Neural progenitor cell (in vitro differentiated cells): ENCODE data around the gene CNTNAP2. TPM values are rescaled to one million over a fixed set of nuclear protein-coding genes. Genes with fewer than 3 reads are reported as not detected.
A peak's percentile ranks its signal among the peaks of the same experiment; 100 is the strongest.

Experiments used
- DNase-seq: peaks from one replicate; pipeline ENCODE4 v3.0.0-alpha.2; 2016; ENCODE audit warnings: low spot score
- H2AFZ ChIP-seq: fragments of 200-600 bp; sonication (generic); replicated peaks from 2 replicates; pipeline ENCODE4 v1.6.1; 2016; ENCODE audit warnings: antibody characterized with exemption
- H3F3A ChIP-seq: fragments of 200-600 bp; sonication (generic); 2 replicates; pipeline ENCODE4 v1.6.1; 2016; ENCODE audit warnings: antibody characterized with exemption, low read depth
- H3K27ac ChIP-seq: fragments of 200-600 bp; sonication (generic); 2 replicates; pipeline ENCODE4 v1.5.1; 2016; ENCODE audit warnings: mild to moderate bottlenecking
- H3K27me3 ChIP-seq: fragments of 200-600 bp; sonication (generic); 2 replicates; pipeline ENCODE4 v1.6.1; 2016; ENCODE audit warnings: mild to moderate bottlenecking, moderate library complexity
- H3K36me3 ChIP-seq: fragments of 200-600 bp; sonication (generic); 2 replicates; pipeline ENCODE4 v1.5.1; 2016
- H3K4me1 ChIP-seq: fragments of 200-600 bp; sonication (generic); 2 replicates; pipeline ENCODE4 v1.6.1; 2016; ENCODE audit warnings: mixed run types
- H3K4me2 ChIP-seq: fragments of 200-600 bp; sonication (generic); 2 replicates; pipeline ENCODE4 v1.6.1; 2016
- H3K4me3 ChIP-seq: fragments of 200-600 bp; sonication (generic); 2 replicates; pipeline ENCODE4 v1.5.1; 2016
- H3K79me2 ChIP-seq: fragments of 200-600 bp; sonication (generic); 2 replicates; pipeline ENCODE4 v1.6.1; 2016; ENCODE audit warnings: low read depth
- H3K9ac ChIP-seq: fragments of 200-600 bp; sonication (generic); 2 replicates; pipeline ENCODE4 v1.6.1; 2016
- H3K9me3 ChIP-seq: fragments of 200-600 bp; sonication (generic); 2 replicates; pipeline ENCODE4 v1.5.1; 2016; ENCODE audit warnings: low read depth
- H4K20me1 ChIP-seq: fragments of 200-600 bp; sonication (generic); 2 replicates; pipeline ENCODE4 v1.6.1; 2016; ENCODE audit warnings: low read depth
- H3K27ac Mint-ChIP-seq: 3 replicates; pipeline ENCODE4 v1.8.0; 2021; ENCODE audit warnings: mixed read lengths
- H3K27me3 Mint-ChIP-seq: 2 replicates; pipeline ENCODE4 v1.8.0; 2022; ENCODE audit warnings: low read depth, mild to moderate bottlenecking, inconsistent platforms, moderate library complexity, mixed read lengths; ENCODE audit not compliant: insufficient read depth
- H3K36me3 Mint-ChIP-seq: 3 replicates; pipeline ENCODE4 v1.8.0; 2021; ENCODE audit warnings: mixed read lengths
- H3K4me1 Mint-ChIP-seq: 3 replicates; pipeline ENCODE4 v1.8.0; 2021; ENCODE audit warnings: mixed read lengths
- H3K4me3 Mint-ChIP-seq: 3 replicates; pipeline ENCODE4 v1.8.0; 2021; ENCODE audit warnings: mild to moderate bottlenecking, moderate library complexity, mixed read lengths
- H3K9me3 Mint-ChIP-seq: 3 replicates; pipeline ENCODE4 v1.8.0; 2020; ENCODE audit warnings: mixed read lengths
- EZH2 ChIP-seq: fragments of 200-600 bp; sonication (generic); IDR thresholded peaks from 2 replicates; pipeline ENCODE4 v1.6.1; 2017; ENCODE audit warnings: antibody characterized with exemption, mild to moderate bottlenecking, moderate library complexity
- EZH2phosphoT487 ChIP-seq: fragments of 200-600 bp; sonication (generic); IDR thresholded peaks from 2 replicates; pipeline ENCODE4 v1.6.1; 2017; ENCODE audit warnings: antibody characterized with exemption
- total RNA-seq: library from RNA; depleted of rRNA; stranded (reverse); fragments of >200 nt; gene quantifications from 2 replicates; pipeline ENCODE4 v1.2.3, GENCODE V29; 2015; ENCODE audit warnings: low replicate concordance
- TF ChIP-seq, protein P1 (sequence below): fragments of 200-600 bp; sonication (generic); IDR thresholded peaks from 2 replicates; pipeline ENCODE4 v1.5.1; 2017; ENCODE audit warnings: antibody characterized with exemption, mild to moderate bottlenecking

The CNTNAP2 gene
- total RNA-seq, 1 donor from 2014 or later: 126 TPM

DNA sequence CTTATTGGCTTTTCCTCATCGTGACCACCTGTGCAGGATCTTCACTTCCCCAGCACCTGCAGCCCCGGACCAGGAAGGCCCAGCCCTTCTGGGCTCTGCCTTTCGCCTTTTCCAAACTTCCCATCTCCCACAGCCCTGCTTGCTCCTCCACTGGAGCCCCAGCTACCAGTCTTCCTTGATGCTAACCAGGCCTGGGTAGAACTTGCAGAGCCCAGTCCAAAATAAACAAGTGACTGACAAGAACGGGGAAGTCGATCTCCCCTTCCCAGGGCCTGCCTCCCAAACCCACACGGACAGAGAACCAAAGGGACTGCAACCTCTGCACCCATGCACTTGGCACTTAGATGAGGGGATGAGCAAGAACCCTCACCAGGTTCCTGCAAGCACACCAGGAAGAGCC lies 2319.1 kb downstream of the CNTNAP2 start:
- TF ChIP-seq, protein P1, sequence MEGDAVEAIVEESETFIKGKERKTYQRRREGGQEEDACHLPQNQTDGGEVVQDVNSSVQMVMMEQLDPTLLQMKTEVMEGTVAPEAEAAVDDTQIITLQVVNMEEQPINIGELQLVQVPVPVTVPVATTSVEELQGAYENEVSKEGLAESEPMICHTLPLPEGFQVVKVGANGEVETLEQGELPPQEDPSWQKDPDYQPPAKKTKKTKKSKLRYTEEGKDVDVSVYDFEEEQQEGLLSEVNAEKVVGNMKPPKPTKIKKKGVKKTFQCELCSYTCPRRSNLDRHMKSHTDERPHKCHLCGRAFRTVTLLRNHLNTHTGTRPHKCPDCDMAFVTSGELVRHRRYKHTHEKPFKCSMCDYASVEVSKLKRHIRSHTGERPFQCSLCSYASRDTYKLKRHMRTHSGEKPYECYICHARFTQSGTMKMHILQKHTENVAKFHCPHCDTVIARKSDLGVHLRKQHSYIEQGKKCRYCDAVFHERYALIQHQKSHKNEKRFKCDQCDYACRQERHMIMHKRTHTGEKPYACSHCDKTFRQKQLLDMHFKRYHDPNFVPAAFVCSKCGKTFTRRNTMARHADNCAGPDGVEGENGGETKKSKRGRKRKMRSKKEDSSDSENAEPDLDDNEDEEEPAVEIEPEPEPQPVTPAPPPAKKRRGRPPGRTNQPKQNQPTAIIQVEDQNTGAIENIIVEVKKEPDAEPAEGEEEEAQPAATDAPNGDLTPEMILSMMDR: no peak
- TF ChIP-seq EZH2phosphoT487 (no peak), EZH2 (no peak)
- Histone ChIP-seq H3K79me2 (no peaks in the 10 kb centered on the region), H3K27ac (no peak overlapping the region), H4K20me1 (no peaks in the 10 kb centered on the region), H3K4me3 (no peak overlapping the region), H3F3A (no peaks in the 10 kb centered on the region), H3K9me3 (no peaks in the 10 kb centered on the region), H3K9ac (no peak overlapping the region), H3K36me3 (no peaks in the 10 kb centered on the region), H3K27me3 (no peaks in the 10 kb centered on the region), H3K4me1 (no peaks in the 10 kb centered on the region), H3K4me2 (no peak overlapping the region), H2AFZ (no peak overlapping the region)
- H3K9me3 Mint-ChIP-seq: peaks cover 4% of the 10 kb centered on the region
- H3K27ac Mint-ChIP-seq: no peak overlapping the region
- H3K4me3 Mint-ChIP-seq: no peak overlapping the region
- no peak for DNase-seq
- H3K4me1 Mint-ChIP-seq: no peaks in the 10 kb centered on the region
- no peaks in the 10 kb centered on the region for H3K36me3 Mint-ChIP-seq
- peaks cover 2% of the 10 kb centered on the region for H3K27me3 Mint-ChIP-seq

GRCh38 chr7:148436135-148436534 lies 2319.5 kb downstream of the CNTNAP2 start:
- no peaks in the 10 kb centered on the region for H3K27me3 ChIP-seq
- no peak overlapping the region for H3K4me3 Mint-ChIP-seq
- H2AFZ ChIP-seq: no peak overlapping the region
- no peaks in the 10 kb centered on the region for H3F3A ChIP-seq
- no peak overlapping the region for H3K27ac ChIP-seq
- no peaks in the 10 kb centered on the region for H3K79me2 ChIP-seq
- H3K4me1 Mint-ChIP-seq: no peaks in the 10 kb centered on the region
- H3K9me3 Mint-ChIP-seq: peaks cover 2% of the 10 kb centered on the region
- H3K4me2 ChIP-seq: no peak overlapping the region
- H3K9ac ChIP-seq: no peak overlapping the region
- peaks cover 2% of the 10 kb centered on the region for H3K27me3 Mint-ChIP-seq
- no peaks in the 10 kb centered on the region for H4K20me1 ChIP-seq
- no peaks in the 10 kb centered on the region for H3K4me1 ChIP-seq
- H3K9me3 ChIP-seq: no peaks in the 10 kb centered on the region
- H3K36me3 Mint-ChIP-seq: no peaks in the 10 kb centered on the region
- DNase-seq: no peak
- H3K27ac Mint-ChIP-seq: no peak overlapping the region
- no peaks in the 10 kb centered on the region for H3K36me3 ChIP-seq
- TF ChIP-seq EZH2 (no peak), EZH2phosphoT487 (no peak)
- TF ChIP-seq, protein P1: no peak
- H3K4me3 ChIP-seq: no peak overlapping the region

DNA sequence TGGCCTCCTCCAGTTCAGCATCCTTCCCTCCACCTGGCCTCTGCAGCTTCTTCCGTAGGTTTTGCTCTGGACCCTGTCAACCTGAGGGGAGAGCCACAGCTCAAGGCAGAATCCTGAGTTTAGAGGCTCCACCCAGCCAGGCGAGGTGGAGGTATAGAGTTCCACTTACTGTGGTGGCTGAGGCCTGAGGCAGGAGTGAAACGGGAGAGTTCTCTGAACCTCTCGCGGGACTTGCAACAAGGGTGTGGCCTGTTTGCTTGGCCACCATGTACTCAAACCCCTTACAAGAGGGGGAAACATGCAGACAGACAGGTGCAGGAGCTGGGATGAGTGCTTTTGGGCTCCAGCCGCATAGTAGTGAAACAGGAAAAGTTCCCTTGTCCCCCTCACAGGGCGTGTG lies 2320.0 kb downstream of the CNTNAP2 start:
- Histone ChIP-seq H3K79me2 (no peaks in the 10 kb centered on the region), H3K4me2 (no peak overlapping the region), H3K4me1 (no peaks in the 10 kb centered on the region), H3K4me3 (no peak overlapping the region), H3K27me3 (no peaks in the 10 kb centered on the region), H2AFZ (peak overlapping the region; percentile 5), H3K27ac (no peak overlapping the region), H3K9ac (no peak overlapping the region), H3K36me3 (no peaks in the 10 kb centered on the region), H3K9me3 (no peaks in the 10 kb centered on the region), H3F3A (no peaks in the 10 kb centered on the region), H4K20me1 (no peaks in the 10 kb centered on the region)
- no peaks in the 10 kb centered on the region for H3K36me3 Mint-ChIP-seq
- no peak for DNase-seq
- H3K9me3 Mint-ChIP-seq: peaks cover 2% of the 10 kb centered on the region
- H3K4me1 Mint-ChIP-seq: no peaks in the 10 kb centered on the region
- peak overlapping the region; percentile 60 for H3K27ac Mint-ChIP-seq
- peaks cover 2% of the 10 kb centered on the region for H3K27me3 Mint-ChIP-seq
- TF ChIP-seq EZH2: no peak
- no peak for TF ChIP-seq EZH2phosphoT487
- TF ChIP-seq, protein P1: no peak
- no peak overlapping the region for H3K4me3 Mint-ChIP-seq
